Esophagus squamous epithelium (tissue), 5 donors: Measurements from ENCODE around the gene NDUFA11. TPM values are rescaled to one million over a fixed set of nuclear protein-coding genes. Genes with fewer than 3 reads are reported as not detected.

Experiments used
- DNase-seq: peaks from one replicate; lab custom pipeline; 2025; lab: John Stamatoyannopoulos, UW
- H3K27ac ChIP-seq, 4 donors: fragments of 200-600 bp; sonication (generic); one replicate each; pipeline ENCODE4 v1.5.1; 2016 to 2019; ENCODE audit warnings: mild to moderate bottlenecking in 1 of 4
- H3K27me3 ChIP-seq, 4 donors: fragments of 200-600 bp; sonication (generic); 1 replicate in 3 of 4; 2 replicates in 1 of 4; pipeline versions ENCODE4 v1.5.1 to v1.6.0; 2017 to 2021; ENCODE audit warnings: antibody characterized with exemption in 1 of 4
- H3K36me3 ChIP-seq, 3 donors: fragments of 200-600 bp; sonication (generic); one replicate each; pipeline ENCODE4 v1.5.1; 2016 to 2019
- H3K4me1 ChIP-seq, 3 donors: fragments of 200-600 bp; sonication (generic); one replicate each; pipeline ENCODE4 v1.5.1; 2017 to 2019
- H3K4me3 ChIP-seq, 4 donors: fragments of 200-600 bp; sonication (generic); 1 replicate in 3 of 4; 2 replicates in 1 of 4; pipeline ENCODE4 v1.5.1; 2016 to 2019; ENCODE audit warnings: mild to moderate bottlenecking in 2 of 4, moderate library complexity in 1 of 4
- H3K9me3 ChIP-seq, 3 donors: fragments of 200-600 bp; sonication (generic); one replicate each; pipeline ENCODE4 v1.5.1; 2016 to 2019
- POLR2A ChIP-seq, 4 donors: fragments of 450-650 bp; IDR thresholded peaks; one replicate each; pipeline ENCODE4 v1.6.1; 2017; ENCODE audit warnings: antibody characterized with exemption in 4 of 4, mild to moderate bottlenecking in 4 of 4, moderate library complexity in 3 of 4
- WGBS, 2 donors: methylation state at CpG; one replicate each; pipeline ENCODE4 v1.1.5; 2018; 5-methylcytosine and 5-hydroxymethylcytosine counted together
- intact Hi-C: fragments of 100-400 bp; cut with DNase I; formaldehyde crosslinking; loops from one replicate; pipeline ENCODE4 v1.15.0; 2022
- total RNA-seq, 4 donors: library from RNA; depleted of rRNA; stranded (reverse); fragments of >200 nt; gene quantifications; one replicate each; pipeline ENCODE4 v1.1.0, GENCODE V29; 2016
- TF ChIP-seq, protein P1 (sequence below), 6 experiments: fragments of 450-650 bp in 4 of 6; fragments of 200-600 bp in 2 of 6; sonication (generic) in 2 of 6; IDR thresholded peaks; one replicate each; pipeline ENCODE4 v1.5.1; 2016 to 2019; ENCODE audit warnings: antibody characterized with exemption in 6 of 6, mild to moderate bottlenecking in 4 of 6, moderate library complexity in 4 of 6
- donor health status: DM: yes; HTN: yes; CAD: no.

NDUFA11 gene
- total RNA-seq, 4 donors from 2014 or later, result 204 to 277 (median 234) TPM

DNA sequence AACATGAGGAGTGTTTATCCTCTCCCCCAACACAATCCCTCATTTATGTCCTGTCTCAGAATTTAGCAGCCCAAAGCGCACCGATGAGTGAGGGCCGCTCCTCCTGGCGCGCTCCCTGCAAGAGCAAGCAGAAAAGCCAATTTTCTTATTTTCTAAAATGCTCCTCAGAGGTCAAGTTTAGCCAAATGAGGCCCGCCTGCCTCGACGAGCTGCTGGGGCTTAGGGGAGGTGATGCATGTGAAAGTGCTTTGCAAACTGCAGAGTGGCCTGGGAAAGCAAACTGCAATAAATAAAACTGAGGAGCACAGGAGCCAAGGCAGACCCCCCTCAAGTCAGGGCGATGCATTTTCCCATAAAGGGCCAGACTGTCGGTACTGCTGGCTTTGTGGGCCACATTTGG lies 39.5 kb upstream of the NDUFA11 start:
- peaks cover 10 to 64% (median 11%) of the 10 kb centered on the region in 3 donors for H3K36me3 ChIP-seq
- intact Hi-C loops, result no loop called here
- H3K27ac ChIP-seq, result peak overlapping the region in 3 of 4 donors; percentile 44 to 59 (median 50)
- H3K27me3 ChIP-seq, result no peaks in the 10 kb centered on the region
- H3K9me3 ChIP-seq, result no peaks in the 10 kb centered on the region
- 68 to 81% methylated on average over 9 to 10 of the region's 10 CpGs for WGBS, 2 donors
- TF ChIP-seq, protein P1, sequence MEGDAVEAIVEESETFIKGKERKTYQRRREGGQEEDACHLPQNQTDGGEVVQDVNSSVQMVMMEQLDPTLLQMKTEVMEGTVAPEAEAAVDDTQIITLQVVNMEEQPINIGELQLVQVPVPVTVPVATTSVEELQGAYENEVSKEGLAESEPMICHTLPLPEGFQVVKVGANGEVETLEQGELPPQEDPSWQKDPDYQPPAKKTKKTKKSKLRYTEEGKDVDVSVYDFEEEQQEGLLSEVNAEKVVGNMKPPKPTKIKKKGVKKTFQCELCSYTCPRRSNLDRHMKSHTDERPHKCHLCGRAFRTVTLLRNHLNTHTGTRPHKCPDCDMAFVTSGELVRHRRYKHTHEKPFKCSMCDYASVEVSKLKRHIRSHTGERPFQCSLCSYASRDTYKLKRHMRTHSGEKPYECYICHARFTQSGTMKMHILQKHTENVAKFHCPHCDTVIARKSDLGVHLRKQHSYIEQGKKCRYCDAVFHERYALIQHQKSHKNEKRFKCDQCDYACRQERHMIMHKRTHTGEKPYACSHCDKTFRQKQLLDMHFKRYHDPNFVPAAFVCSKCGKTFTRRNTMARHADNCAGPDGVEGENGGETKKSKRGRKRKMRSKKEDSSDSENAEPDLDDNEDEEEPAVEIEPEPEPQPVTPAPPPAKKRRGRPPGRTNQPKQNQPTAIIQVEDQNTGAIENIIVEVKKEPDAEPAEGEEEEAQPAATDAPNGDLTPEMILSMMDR (IDR thresholded peaks at IDR 0.05), result no peak
- no peak for TF ChIP-seq POLR2A (IDR thresholded peaks at IDR 0.05)
- peaks cover 8 to 49% (median 28%) of the 10 kb centered on the region in 3 donors for H3K4me1 ChIP-seq
- no peak overlapping the region for H3K4me3 ChIP-seq
- no peak for DNase-seq

GRCh38 chr19:5941673-5942072 lies 38.1 kb upstream of the NDUFA11 start:
- peaks cover 10 to 69% (median 11%) of the 10 kb centered on the region in 3 donors for H3K36me3 ChIP-seq
- intact Hi-C loops, result no loop called here
- peaks cover 0 to 35% (median 21%) of the 10 kb centered on the region in 3 donors for H3K4me1 ChIP-seq
- 77 to 86% methylated on average over 4 of the region's 11 CpGs for WGBS, 2 donors
- H3K27me3 ChIP-seq, result no peaks in the 10 kb centered on the region
- no peak for DNase-seq
- H3K4me3 ChIP-seq, result no peak overlapping the region
- H3K27ac ChIP-seq, result peak overlapping the region in 3 of 4 donors; percentile 44 to 59 (median 49)
- TF ChIP-seq, protein P1 (IDR thresholded peaks at IDR 0.05), result no peak
- TF ChIP-seq POLR2A (IDR thresholded peaks at IDR 0.05), result no peak
- H3K9me3 ChIP-seq, result no peaks in the 10 kb centered on the region

DNA sequence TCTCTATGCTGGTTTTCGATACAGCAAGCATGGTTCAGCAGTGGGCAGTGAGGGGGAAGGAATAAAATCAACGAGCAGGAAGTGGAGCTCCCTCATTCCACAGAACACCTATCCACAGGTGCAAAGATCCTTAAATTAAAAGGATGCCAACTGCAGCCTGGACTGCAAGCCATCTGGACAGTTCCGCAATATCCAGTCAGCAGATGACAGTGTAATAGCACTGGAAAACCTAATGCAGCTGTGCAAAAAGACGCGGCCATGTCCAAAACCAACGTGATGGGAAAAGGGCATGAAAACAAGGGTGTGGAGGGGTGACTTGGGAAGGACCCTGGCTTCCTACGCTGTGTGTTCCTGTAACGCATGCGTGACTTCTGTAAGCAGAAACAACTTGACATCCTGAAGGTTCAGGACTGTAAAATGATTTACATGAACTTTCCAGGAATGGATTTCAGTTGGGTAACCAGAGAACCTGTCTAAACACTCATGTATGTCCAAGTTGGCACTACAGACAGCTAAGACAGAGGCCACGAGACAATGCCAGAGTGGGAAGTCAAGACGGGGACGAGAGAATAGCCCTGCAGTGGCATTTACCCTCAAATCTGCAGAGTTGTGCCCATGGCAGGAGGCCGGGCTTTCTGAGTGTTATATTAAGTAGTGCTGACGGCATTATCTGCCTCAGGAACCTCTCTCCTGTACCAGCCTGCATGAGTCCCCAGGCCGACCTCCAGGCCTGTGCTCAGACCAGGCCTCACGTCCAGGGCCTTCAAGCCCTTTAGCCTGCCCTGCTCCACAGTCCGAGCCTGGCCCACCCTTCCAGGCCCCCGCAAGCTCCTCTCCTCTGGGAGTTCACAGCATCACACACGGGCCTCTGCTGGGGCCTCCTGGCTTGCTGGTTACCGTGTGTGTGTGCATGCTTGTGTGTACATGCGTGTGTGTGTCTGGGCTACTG lies 36.9 kb upstream of the NDUFA11 start:
- no peak for DNase-seq
- Histone ChIP-seq H3K4me1 (peaks cover 0 to 37% (median 24%) of the 10 kb centered on the region in 3 donors), H3K27me3 (no peaks in the 10 kb centered on the region), H3K9me3 (no peaks in the 10 kb centered on the region), H3K4me3 (no peak overlapping the region), H3K36me3 (peaks cover 10 to 70% (median 11%) of the 10 kb centered on the region in 3 donors), H3K27ac (no peak overlapping the region)
- TF ChIP-seq, protein P1 (IDR thresholded peaks at IDR 0.05), result no peak
- TF ChIP-seq POLR2A (IDR thresholded peaks at IDR 0.05), result no peak
- 87 to 95% methylated on average over 14 to 20 of the region's 21 CpGs for WGBS, 2 donors
- intact Hi-C loops, result no loop called here

- H3K27me3 ChIP-seq, result no peaks in the 10 kb centered on the region
- H3K36me3 ChIP-seq, result peaks cover 17 to 93% (median 17%) of the 10 kb centered on the region in 3 donors
- WGBS, 2 donors, result 84 to 87% methylated on average over 10 of the region's 10 CpGs
- H3K4me3 ChIP-seq, result no peak overlapping the region
- H3K27ac ChIP-seq, result no peak overlapping the region
- TF ChIP-seq, protein P1 (IDR thresholded peaks at IDR 0.05), result no peak
- TF ChIP-seq POLR2A (IDR thresholded peaks at IDR 0.05), result no peak
- peaks cover 0 to 41% (median 25%) of the 10 kb centered on the region in 3 donors for H3K4me1 ChIP-seq
- intact Hi-C loops, result no loop called here
- H3K9me3 ChIP-seq, result no peaks in the 10 kb centered on the region
- no peak for DNase-seq
These were observed 34.0 kb upstream of the NDUFA11 start for GRCh38 chr19:5937550-5937949.

GRCh38 chr19:5936292-5936592 lies 32.7 kb upstream of the NDUFA11 start:
- Histone ChIP-seq H3K9me3 (no peaks in the 10 kb centered on the region), H3K36me3 (peaks cover 17 to 97% (median 28%) of the 10 kb centered on the region in 3 donors), H3K4me1 (peaks cover 0 to 33% (median 19%) of the 10 kb centered on the region in 3 donors), H3K27me3 (no peaks in the 10 kb centered on the region), H3K27ac (peak overlapping the region in 2 of 4 donors; percentile 68 to 85), H3K4me3 (no peak overlapping the region)
- 89 to 96% methylated on average over 3 to 6 of the region's 9 CpGs for WGBS, 2 donors
- TF ChIP-seq POLR2A (IDR thresholded peaks at IDR 0.05), result no peak
- TF ChIP-seq, protein P1 (IDR thresholded peaks at IDR 0.05), result no peak
- intact Hi-C loops, result no loop called here
- no peak for DNase-seq
